Ovary (tissue), 3 donors: ENCODE measurements around the gene VPS13C.

Source experiments
- EP300 ChIP-seq: sonication (generic); formaldehyde crosslinking; IDR thresholded peaks from one replicate; pipeline ENCODE4 v1.6.1; 2017; ENCODE audit warnings: antibody characterized with exemption
- POLR2A ChIP-seq: fragments of 450-650 bp; IDR thresholded peaks from one replicate; pipeline ENCODE4 v1.6.1; 2017; ENCODE audit warnings: antibody characterized with exemption, mild to moderate bottlenecking, moderate library complexity
- TF ChIP-seq, protein P1 (sequence below), 3 donors: fragments of 450-650 bp in 2 of 3; fragments of 200-600 bp in 1 of 3; IDR thresholded peaks; one replicate each; pipeline versions ENCODE4 v1.5.1 to v1.8.0; 2016 to 2022; ENCODE audit warnings: antibody characterized with exemption in 3 of 3, mild to moderate bottlenecking in 1 of 3
- donor health status: DM: no; HTN: no; CAD: no.

DNA sequence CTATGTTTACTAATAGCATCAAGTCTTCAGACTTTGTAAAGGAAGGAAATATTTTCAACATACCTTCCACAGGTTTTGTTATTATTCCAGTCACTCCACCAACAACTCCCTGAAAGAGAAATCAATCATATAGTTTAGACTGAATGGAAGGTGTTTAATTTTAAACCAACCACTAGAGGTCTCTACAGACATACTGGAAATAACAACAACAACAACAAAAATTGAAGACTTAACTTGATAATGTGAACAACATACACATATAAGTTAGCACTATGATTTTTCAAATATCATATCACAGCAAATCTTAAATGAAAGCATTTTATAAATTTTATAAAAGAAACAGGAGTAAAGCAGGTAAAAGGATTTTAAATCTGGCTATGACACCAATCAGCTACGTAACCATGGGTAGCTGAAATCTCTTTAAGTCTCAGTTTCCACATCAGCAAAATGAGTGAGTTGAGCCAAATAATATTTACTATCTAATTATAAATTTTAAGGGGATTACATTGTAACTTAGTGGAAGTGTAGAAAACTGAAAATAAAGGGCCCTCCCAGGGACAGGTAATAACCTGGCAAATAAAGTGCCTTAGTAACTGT, 188.2 kb downstream of the VPS13C start:
- TF ChIP-seq, protein P1, sequence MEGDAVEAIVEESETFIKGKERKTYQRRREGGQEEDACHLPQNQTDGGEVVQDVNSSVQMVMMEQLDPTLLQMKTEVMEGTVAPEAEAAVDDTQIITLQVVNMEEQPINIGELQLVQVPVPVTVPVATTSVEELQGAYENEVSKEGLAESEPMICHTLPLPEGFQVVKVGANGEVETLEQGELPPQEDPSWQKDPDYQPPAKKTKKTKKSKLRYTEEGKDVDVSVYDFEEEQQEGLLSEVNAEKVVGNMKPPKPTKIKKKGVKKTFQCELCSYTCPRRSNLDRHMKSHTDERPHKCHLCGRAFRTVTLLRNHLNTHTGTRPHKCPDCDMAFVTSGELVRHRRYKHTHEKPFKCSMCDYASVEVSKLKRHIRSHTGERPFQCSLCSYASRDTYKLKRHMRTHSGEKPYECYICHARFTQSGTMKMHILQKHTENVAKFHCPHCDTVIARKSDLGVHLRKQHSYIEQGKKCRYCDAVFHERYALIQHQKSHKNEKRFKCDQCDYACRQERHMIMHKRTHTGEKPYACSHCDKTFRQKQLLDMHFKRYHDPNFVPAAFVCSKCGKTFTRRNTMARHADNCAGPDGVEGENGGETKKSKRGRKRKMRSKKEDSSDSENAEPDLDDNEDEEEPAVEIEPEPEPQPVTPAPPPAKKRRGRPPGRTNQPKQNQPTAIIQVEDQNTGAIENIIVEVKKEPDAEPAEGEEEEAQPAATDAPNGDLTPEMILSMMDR (IDR thresholded peaks at IDR 0.05): no peak
- TF ChIP-seq EP300 (no peak), POLR2A (no peak)
